Ascending aorta (tissue), 2 donors: ENCODE data around the gene NOX4. TPM values are rescaled to one million over a fixed set of nuclear protein-coding genes. Genes with fewer than 3 reads are reported as not detected.
"Not testable (repeated sequence)": the region's sequence is repeated elsewhere in the genome, so short reads cannot be mapped to it uniquely, and the experiment has no call there.

Source experiments
- DNase-seq, 2 donors: peaks; one replicate each; pipeline ENCODE4 v3.0.0-alpha.2; 2019; ENCODE audit warnings: low spot score in 2 of 2
- H3K27ac ChIP-seq, 2 donors: fragments of 200-600 bp; sonication (generic); one replicate each; pipeline ENCODE4 v1.5.1; 2016 to 2017; ENCODE audit warnings: mild to moderate bottlenecking in 1 of 2
- H3K27me3 ChIP-seq: fragments of 200-600 bp; sonication (generic); one replicate; pipeline ENCODE4 v1.5.1; 2017
- H3K36me3 ChIP-seq, 2 donors: fragments of 200-600 bp; sonication (generic); one replicate each; pipeline ENCODE4 v1.5.1; 2016
- H3K4me1 ChIP-seq, 2 donors: fragments of 200-600 bp; sonication (generic); one replicate each; pipeline ENCODE4 v1.5.1; 2016 to 2017; ENCODE audit warnings: mild to moderate bottlenecking in 1 of 2
- H3K4me3 ChIP-seq, 2 donors: fragments of 200-600 bp; sonication (generic); one replicate each; pipeline ENCODE4 v1.5.1; 2016 to 2017; ENCODE audit warnings: mild to moderate bottlenecking in 1 of 2
- H3K9me3 ChIP-seq, 2 donors: fragments of 200-600 bp; sonication (generic); one replicate each; pipeline ENCODE4 v1.5.1; 2016
- intact Hi-C: fragments of 100-400 bp; cut with DNase I; formaldehyde crosslinking; loops from one replicate; pipeline ENCODE4 v1.15.1; 2023
- total RNA-seq: library from RNA; depleted of rRNA; stranded (reverse); fragments of >200 nt; gene quantifications from one replicate; pipeline ENCODE4 v1.1.0, GENCODE V29; 2016
- TF ChIP-seq, protein P1 (sequence below), 3 experiments: fragments of 200-600 bp in 2 of 3; fragments of 450-650 bp in 1 of 3; sonication (generic) in 2 of 3; IDR thresholded peaks; one replicate each; pipeline ENCODE4 v1.5.1; 2016 to 2019; ENCODE audit warnings: antibody characterized with exemption in 3 of 3, mild to moderate bottlenecking in 1 of 3, moderate library complexity in 1 of 3

The NOX4 gene
- total RNA-seq, 1 donor from 2014 or later, result 125 TPM

DNA sequence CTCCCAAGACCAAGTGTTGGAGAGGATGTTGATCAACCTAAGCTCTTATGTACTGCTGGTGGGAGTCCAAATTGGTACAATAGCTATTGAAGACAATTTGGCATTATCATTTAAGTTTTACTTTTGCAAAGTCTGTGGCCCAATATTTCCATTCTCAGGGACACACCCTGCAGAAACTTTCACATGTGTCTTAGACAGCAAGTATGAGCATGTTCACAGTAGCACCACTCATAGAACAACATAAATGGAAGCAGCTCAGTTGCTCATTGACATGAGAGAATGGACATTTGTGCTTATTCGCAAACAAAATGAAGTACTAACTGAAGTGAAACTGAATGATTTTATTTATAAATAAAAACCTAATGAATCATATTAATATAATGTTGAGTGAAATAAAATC, 135.5 kb downstream of the NOX4 start:
- no peak overlapping the region for H3K4me3 ChIP-seq
- no peak overlapping the region for H3K27ac ChIP-seq
- peaks cover 12 to 39% of the 10 kb centered on the region in 2 donors for H3K36me3 ChIP-seq
- H3K4me1 ChIP-seq, result peaks cover 0 to 3% of the 10 kb centered on the region in 2 donors
- intact Hi-C loops, result no loop called here
- no peaks in the 10 kb centered on the region for H3K9me3 ChIP-seq
- no peak for DNase-seq
- TF ChIP-seq, protein P1, sequence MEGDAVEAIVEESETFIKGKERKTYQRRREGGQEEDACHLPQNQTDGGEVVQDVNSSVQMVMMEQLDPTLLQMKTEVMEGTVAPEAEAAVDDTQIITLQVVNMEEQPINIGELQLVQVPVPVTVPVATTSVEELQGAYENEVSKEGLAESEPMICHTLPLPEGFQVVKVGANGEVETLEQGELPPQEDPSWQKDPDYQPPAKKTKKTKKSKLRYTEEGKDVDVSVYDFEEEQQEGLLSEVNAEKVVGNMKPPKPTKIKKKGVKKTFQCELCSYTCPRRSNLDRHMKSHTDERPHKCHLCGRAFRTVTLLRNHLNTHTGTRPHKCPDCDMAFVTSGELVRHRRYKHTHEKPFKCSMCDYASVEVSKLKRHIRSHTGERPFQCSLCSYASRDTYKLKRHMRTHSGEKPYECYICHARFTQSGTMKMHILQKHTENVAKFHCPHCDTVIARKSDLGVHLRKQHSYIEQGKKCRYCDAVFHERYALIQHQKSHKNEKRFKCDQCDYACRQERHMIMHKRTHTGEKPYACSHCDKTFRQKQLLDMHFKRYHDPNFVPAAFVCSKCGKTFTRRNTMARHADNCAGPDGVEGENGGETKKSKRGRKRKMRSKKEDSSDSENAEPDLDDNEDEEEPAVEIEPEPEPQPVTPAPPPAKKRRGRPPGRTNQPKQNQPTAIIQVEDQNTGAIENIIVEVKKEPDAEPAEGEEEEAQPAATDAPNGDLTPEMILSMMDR (IDR thresholded peaks at IDR 0.05), result no peak
- H3K27me3 ChIP-seq, result no peaks in the 10 kb centered on the region

DNA sequence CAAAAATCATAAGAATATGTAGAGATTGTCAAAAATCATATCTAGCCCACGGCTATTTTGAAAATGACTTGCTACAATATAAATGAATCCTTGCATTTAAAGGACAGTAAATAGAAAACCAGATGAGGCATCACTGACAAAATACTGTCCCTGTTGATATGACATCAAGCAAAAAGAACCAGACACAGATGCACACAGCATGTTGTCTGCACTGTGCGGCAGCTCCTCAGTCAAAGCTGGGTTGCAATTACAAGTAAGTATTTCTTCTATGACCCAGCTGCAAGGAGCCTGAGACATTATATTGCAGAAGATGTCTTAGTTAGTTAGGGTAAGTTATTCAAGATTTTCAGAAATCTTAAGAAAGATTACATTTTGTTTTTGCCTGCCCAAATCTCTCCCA, 136.7 kb downstream of the NOX4 start:
- H3K36me3 ChIP-seq, result peaks cover 12 to 45% of the 10 kb centered on the region in 2 donors
- DNase-seq, intact Hi-C loops, H3K27ac ChIP-seq, H3K9me3 ChIP-seq, H3K4me3 ChIP-seq, H3K27me3 ChIP-seq, H3K4me1 ChIP-seq: not testable (repeated sequence)

DNA sequence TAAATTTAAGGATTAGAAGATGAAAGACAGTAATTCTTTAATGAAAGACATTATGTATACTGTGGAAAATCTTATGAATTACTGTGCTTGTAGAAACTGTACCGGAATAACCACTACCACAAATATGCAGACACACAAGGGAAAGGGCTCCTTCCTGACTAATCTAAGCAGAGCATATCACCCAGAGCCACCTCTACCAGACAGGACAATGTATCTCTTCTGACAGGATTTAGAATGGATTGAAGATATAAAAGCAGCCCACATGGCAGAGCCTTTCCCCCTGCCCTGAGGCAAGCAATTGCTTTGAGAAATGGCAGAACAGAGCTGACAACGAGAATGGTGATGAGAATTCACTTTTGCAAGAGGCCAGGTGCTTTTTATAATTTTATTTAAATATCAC, 144.1 kb downstream of the NOX4 start:
- DNase-seq, result no peak
- no peak overlapping the region for H3K4me3 ChIP-seq
- peaks cover 0 to 18% of the 10 kb centered on the region in 2 donors for H3K4me1 ChIP-seq
- peaks cover 0 to 41% of the 10 kb centered on the region in 2 donors for H3K36me3 ChIP-seq
- TF ChIP-seq, protein P1 (IDR thresholded peaks at IDR 0.05), result no peak
- H3K27ac ChIP-seq, result no peak overlapping the region
- no peaks in the 10 kb centered on the region for H3K9me3 ChIP-seq
- intact Hi-C loops, result no loop called here
- H3K27me3 ChIP-seq, result no peaks in the 10 kb centered on the region

DNA sequence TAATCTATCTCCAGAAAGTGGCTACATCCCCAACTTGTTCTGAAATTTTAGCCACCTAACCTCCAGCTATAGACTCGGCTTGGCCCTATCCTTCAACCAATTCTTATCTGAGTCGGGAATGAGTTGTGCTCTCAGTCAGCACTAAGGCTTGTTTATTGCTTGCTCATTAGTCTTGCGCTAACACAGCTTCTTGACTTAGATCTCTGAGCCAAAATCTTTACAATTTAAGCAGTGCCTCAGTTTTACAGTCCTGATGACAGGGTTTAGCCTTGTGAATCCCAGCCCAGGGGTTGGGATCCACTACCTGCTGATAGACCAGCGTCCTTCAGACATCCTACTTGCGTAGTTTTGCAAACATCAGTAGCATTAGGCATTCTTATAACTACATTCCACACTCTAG, 144.6 kb downstream of the NOX4 start:
- TF ChIP-seq, protein P1 (IDR thresholded peaks at IDR 0.05), result no peak
- Histone ChIP-seq H3K36me3 (peaks cover 0 to 37% of the 10 kb centered on the region in 2 donors), H3K27ac (no peak overlapping the region), H3K9me3 (no peaks in the 10 kb centered on the region), H3K27me3 (no peaks in the 10 kb centered on the region), H3K4me1 (peaks cover 0 to 20% of the 10 kb centered on the region in 2 donors), H3K4me3 (no peak overlapping the region)
- intact Hi-C loops, result no loop called here
- DNase-seq, result no peak

DNA sequence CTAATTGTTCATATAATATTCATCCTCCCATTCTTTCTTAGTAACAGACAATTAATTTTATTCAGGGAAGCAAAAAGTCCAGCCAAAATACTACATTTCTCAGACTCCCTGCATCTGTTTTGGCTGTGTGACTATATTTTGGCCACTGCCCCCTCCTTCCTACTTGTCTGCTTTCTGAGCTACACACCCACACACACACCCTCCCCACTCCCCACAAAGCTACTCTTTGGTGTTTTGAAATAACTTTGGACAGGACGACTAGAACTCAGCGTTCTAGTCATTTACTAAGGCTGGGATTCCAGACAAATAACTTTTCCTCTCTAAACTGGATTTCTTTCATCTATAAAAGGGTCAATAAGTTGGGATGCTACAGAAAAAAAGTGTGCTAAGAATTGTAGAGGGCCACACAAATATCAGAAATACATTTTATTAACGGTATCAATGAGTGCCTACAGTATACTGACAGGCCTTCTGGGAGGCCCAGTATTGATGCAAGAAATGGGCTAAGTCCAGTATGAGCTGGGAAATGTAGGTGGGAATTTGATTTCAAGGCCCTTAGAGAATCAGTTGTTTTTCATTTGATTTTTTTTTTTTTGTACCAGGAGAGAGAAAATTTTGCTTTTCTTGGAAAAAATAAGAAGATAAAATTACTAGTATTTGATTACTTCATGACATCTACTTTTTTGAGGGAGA, 148.1 kb downstream of the NOX4 start:
- H3K9me3 ChIP-seq, H3K4me3 ChIP-seq, H3K27me3 ChIP-seq: not testable (repeated sequence)
- intact Hi-C loops, result loop anchor here (5.0 kb wide), 2 partner anchors 39 to 149 kb away; partner anchors contain the start of gene NOX4
- H3K27ac ChIP-seq, result peak overlapping the region; percentile 73 to 76
- H3K36me3 ChIP-seq, result peaks cover 0 to 17% of the 10 kb centered on the region in 2 donors
- peaks cover 0 to 26% of the 10 kb centered on the region in 2 donors for H3K4me1 ChIP-seq
- DNase-seq, result peak; percentile 28 to 78

DNA sequence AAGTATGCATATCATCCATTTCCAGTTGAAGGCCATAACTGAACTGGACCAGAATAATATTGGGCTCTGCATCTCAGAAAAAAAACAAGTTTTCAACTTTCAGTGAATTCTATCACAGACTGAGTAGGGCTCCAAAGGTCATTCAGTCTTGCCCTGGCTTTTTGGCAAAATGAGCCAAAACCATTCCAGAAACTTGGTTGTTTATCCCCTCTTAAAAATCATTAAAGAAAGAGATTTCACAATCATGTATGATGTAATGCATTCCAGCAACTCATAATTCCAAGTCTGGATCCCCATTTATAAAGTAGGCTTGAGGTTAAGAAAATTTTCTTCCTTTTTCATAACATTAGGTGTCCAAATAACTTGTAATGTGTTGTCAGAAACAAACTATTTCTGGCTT, 150.7 kb downstream of the NOX4 start:
- not testable (repeated sequence) for DNase-seq, H3K4me3 ChIP-seq, H3K9me3 ChIP-seq, H3K27me3 ChIP-seq
- peak overlapping the region; percentile 73 to 76 for H3K27ac ChIP-seq
- peaks cover 0 to 26% of the 10 kb centered on the region in 2 donors for H3K4me1 ChIP-seq
- intact Hi-C loops, result loop anchor here (5.0 kb wide), 2 partner anchors 42 to 152 kb away; partner anchors contain the start of gene NOX4
- peaks cover 5 to 20% of the 10 kb centered on the region in 2 donors for H3K36me3 ChIP-seq

DNA sequence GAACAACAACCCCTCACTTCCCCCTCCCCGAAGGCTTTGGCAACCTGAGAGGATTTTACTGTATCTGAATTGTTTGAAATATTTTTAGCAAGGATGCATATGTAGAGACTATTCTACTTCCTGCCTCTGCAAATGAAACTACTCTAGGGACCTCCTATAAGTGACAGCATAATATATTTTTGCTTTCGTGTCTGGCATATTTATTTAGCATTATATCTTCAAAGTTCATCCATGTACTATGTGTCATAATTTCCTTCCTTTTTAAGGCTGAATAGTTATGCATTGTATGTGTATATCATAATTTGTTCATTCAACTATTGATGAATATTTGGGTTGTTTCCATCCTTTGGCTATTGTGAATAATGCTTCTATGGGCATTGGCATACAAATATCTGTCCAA, 153.1 kb downstream of the NOX4 start:
- DNase-seq, H3K4me3 ChIP-seq, intact Hi-C loops, H3K9me3 ChIP-seq, H3K27me3 ChIP-seq: not testable (repeated sequence)
- H3K4me1 ChIP-seq, result peaks cover 0 to 20% of the 10 kb centered on the region in 2 donors
- H3K27ac ChIP-seq, result peak overlapping the region; percentile 18 to 53
- H3K36me3 ChIP-seq, result peaks cover 5 to 25% of the 10 kb centered on the region in 2 donors

DNA sequence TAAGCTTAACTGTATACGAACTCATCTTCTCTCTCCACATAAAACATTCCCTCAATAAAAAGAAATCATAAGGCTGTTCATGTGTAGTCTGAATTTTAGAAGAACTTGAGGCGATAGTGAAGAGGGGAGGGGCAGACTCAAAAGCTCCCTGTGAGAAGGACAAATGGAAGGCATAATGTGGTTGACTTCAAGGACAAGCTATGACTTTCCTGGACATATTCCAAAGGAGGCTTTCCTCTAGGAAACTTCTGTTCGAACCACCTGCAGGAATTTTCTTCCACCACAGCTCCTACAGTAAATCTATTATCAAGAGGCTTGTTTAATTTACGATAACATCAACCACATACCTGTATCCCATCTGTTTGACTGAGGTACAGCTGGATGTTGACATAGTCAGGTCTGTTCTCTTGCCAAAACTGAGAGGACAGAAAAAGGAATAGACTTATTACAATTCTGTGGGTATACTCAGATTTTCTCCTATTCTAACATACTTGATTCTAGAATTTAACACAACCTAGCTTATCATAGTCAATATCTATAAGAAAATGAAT, 154.0 kb downstream of the NOX4 start:
- H3K4me3 ChIP-seq, intact Hi-C loops: not testable (repeated sequence)

More for the DNA sequence above, 154.0 kb downstream of the NOX4 start:
- H3K36me3 ChIP-seq, result peaks cover 5 to 25% of the 10 kb centered on the region in 2 donors
- H3K27ac ChIP-seq, result peak overlapping the region in 1 of 2 donors; percentile 12
- DNase-seq, H3K9me3 ChIP-seq, H3K27me3 ChIP-seq: not testable (repeated sequence)
- H3K4me1 ChIP-seq, result peaks cover 0 to 13% of the 10 kb centered on the region in 2 donors
